Stimulated activated naive CD4-positive, alpha-beta T cell (primary cell): ENCODE data around the gene CSAG1.
"Not testable (repeated sequence)": the region's sequence is repeated elsewhere in the genome, so short reads cannot be mapped to it uniquely, and the experiment has no call there.

Experiments
- DNase-seq, 6 experiments: peaks; one replicate each; lab custom pipeline; 2025; lab: John Stamatoyannopoulos, UW

Gene CSAG1

GRCh38 chrX:152697952-152698931 lies 35.3 kb downstream of the CSAG1 start, which contains the start of gene MAGEA3:
Gene MAGEA3 (plus strand): TSS chrX:152698794. CDS start chrX:152700833, 2,039 bp downstream.
- not testable (repeated sequence) for DNase-seq

GRCh38 chrX:152681012-152681411 lies 52.5 kb downstream of the CSAG1 start:
- not testable (repeated sequence) for DNase-seq
